Esophagus squamous epithelium (tissue), 4 donors: Measurements from ENCODE around the gene SCRG1.

Experiments
- CTCF ChIP-seq, 6 experiments: fragments of 450-650 bp in 4 of 6; fragments of 200-600 bp in 2 of 6; sonication (generic) in 2 of 6; IDR thresholded peaks; one replicate each; pipeline ENCODE4 v1.5.1; 2016 to 2019; ENCODE audit warnings: antibody characterized with exemption in 6 of 6, mild to moderate bottlenecking in 4 of 6, moderate library complexity in 4 of 6
- POLR2A ChIP-seq, 4 donors: fragments of 450-650 bp; IDR thresholded peaks; one replicate each; pipeline ENCODE4 v1.6.1; 2017; ENCODE audit warnings: antibody characterized with exemption in 4 of 4, mild to moderate bottlenecking in 4 of 4, moderate library complexity in 3 of 4

GRCh38 chr4:173334891-173335752, 63.8 kb downstream of the SCRG1 start:
- TF ChIP-seq POLR2A (IDR thresholded peaks at IDR 0.05) (peak in 3 of 4 donors; percentile 24 to 65 (median 25)), CTCF (IDR thresholded peaks at IDR 0.05) (no peak)
